Keratinocyte (primary cell): ENCODE measurements around the gene CFAP100.

Experiments used
- EZH2 ChIP-seq: IDR thresholded peaks from one replicate; pipeline ENCODE4 v1.6.1; 2012; ENCODE audit warnings: inconsistent platforms, mild to moderate bottlenecking, low read length, moderate library complexity
- TF ChIP-seq, protein P1 (sequence below), 3 experiments: IDR thresholded peaks in 1 of 3; conservative IDR thresholded peaks in 1 of 3; optimal IDR thresholded peaks in 1 of 3; 2 replicates in 2 of 3; 3 replicates in 1 of 3; pipeline versions ENCODE3 to v1.5.1; 2011; ENCODE audit warnings: low read length in 3 of 3, mild to moderate bottlenecking in 3 of 3, moderate library complexity in 2 of 3, control low read depth in 1 of 3, inconsistent platforms in 1 of 3; ENCODE audit not compliant: insufficient read depth in 2 of 3; ENCODE audit errors: extremely low read depth in 1 of 3

DNA sequence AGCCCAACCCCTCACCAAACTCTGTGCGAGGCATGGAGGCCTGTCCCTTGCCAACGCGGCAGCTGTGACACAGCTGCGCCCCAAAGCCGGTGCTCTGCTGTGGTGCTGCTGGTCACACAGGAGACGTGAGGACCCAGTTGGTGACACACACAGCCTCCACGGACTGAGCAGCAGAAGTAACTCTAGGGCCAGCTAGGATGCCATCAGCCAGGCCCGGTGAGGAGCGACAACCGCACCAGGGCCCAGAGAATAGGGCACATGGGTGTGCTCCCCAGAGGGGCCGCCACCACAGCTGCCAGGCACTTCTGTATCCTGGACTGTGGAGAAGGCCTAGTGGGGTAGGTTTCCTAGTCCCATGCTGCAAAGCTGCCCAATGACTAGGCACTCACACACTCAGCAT, 70.3 kb downstream of the CFAP100 start:
- TF ChIP-seq, protein P1, sequence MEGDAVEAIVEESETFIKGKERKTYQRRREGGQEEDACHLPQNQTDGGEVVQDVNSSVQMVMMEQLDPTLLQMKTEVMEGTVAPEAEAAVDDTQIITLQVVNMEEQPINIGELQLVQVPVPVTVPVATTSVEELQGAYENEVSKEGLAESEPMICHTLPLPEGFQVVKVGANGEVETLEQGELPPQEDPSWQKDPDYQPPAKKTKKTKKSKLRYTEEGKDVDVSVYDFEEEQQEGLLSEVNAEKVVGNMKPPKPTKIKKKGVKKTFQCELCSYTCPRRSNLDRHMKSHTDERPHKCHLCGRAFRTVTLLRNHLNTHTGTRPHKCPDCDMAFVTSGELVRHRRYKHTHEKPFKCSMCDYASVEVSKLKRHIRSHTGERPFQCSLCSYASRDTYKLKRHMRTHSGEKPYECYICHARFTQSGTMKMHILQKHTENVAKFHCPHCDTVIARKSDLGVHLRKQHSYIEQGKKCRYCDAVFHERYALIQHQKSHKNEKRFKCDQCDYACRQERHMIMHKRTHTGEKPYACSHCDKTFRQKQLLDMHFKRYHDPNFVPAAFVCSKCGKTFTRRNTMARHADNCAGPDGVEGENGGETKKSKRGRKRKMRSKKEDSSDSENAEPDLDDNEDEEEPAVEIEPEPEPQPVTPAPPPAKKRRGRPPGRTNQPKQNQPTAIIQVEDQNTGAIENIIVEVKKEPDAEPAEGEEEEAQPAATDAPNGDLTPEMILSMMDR (optimal IDR thresholded peaks at IDR 0.05 in 1 of 3, IDR thresholded peaks at IDR 0.05 in 1 of 3, conservative IDR thresholded peaks at IDR 0.05 in 1 of 3; ENCODE audit: extremely low read depth in 1 of 3, insufficient read depth in 2 of 3, low read length in 3 of 3) = no peak
- no peak for TF ChIP-seq EZH2
